ENCODE data around the gene ANXA10. TPM values are rescaled to one million over a fixed set of nuclear protein-coding genes. Genes with fewer than 3 reads are reported as not detected.

Gene ANXA10
- total RNA-seq, result not detected

GRCh38 chr4:168092176-168092712 lies at the start of gene ANXA10:
Gene ANXA10, plus strand, starts transcription at chr4:168092537. Its CDS starts 164 bp downstream, at chr4:168092701.
- DNase-seq (no peak), ATAC-seq (no peak)
- H3K36me3 Mint-ChIP-seq (ENCODE audit: low read depth), result no peaks in the 10 kb centered on the region
- POLR2A ChIA-PET, result no interaction called here
- no peak within 1 kb of the TSS for H3K27ac Mint-ChIP-seq
- CTCF ChIA-PET, result no interaction called here
- H3K9me3 Mint-ChIP-seq (ENCODE audit: insufficient read depth), result no peaks in the 10 kb centered on the region
- no peaks in the 10 kb centered on the region for H3K27me3 Mint-ChIP-seq (ENCODE audit: low read depth)
- no peak within 1 kb of the TSS for H3K4me3 Mint-ChIP-seq
- no peaks in the 10 kb centered on the region for H3K4me1 Mint-ChIP-seq (ENCODE audit: low read depth)

GRCh38 chr4:168045354-168045753 lies 47.0 kb upstream of the ANXA10 start:
- Mint-ChIP-seq H3K36me3 (ENCODE audit: low read depth) (no peaks in the 10 kb centered on the region), H3K27ac (no peak overlapping the region), H3K9me3 (ENCODE audit: insufficient read depth) (no peaks in the 10 kb centered on the region), H3K4me1 (ENCODE audit: low read depth) (no peaks in the 10 kb centered on the region), H3K4me3 (no peak overlapping the region), H3K27me3 (ENCODE audit: low read depth) (no peaks in the 10 kb centered on the region)
- ATAC-seq, result no peak
- DNase-seq, result no peak
- CTCF ChIA-PET, result no interaction called here
- POLR2A ChIA-PET, result no interaction called here

- CTCF ChIA-PET, result no interaction called here
- ATAC-seq (no peak), DNase-seq (no peak)
- H3K27me3 Mint-ChIP-seq (ENCODE audit: low read depth), result no peaks in the 10 kb centered on the region
- H3K27ac Mint-ChIP-seq, result no peak overlapping the region
- H3K4me3 Mint-ChIP-seq, result no peak overlapping the region
- no peaks in the 10 kb centered on the region for H3K9me3 Mint-ChIP-seq (ENCODE audit: insufficient read depth)
- H3K4me1 Mint-ChIP-seq (ENCODE audit: low read depth), result no peaks in the 10 kb centered on the region
- POLR2A ChIA-PET, result no interaction called here
- H3K36me3 Mint-ChIP-seq (ENCODE audit: low read depth), result no peaks in the 10 kb centered on the region
Observed at GRCh38 chr4:168050002-168050401, 42.3 kb upstream of the ANXA10 start.

- Mint-ChIP-seq H3K4me1 (ENCODE audit: low read depth) (no peaks in the 10 kb centered on the region), H3K36me3 (ENCODE audit: low read depth) (no peaks in the 10 kb centered on the region), H3K27me3 (ENCODE audit: low read depth) (no peaks in the 10 kb centered on the region), H3K9me3 (ENCODE audit: insufficient read depth) (no peaks in the 10 kb centered on the region), H3K27ac (no peak overlapping the region), H3K4me3 (no peak overlapping the region)
- CTCF ChIA-PET, result no interaction called here
- ATAC-seq (no peak), DNase-seq (no peak)
- POLR2A ChIA-PET, result no interaction called here
Observed at GRCh38 chr4:168051526-168051925, 40.8 kb upstream of the ANXA10 start.

- ChIA-PET CTCF (no interaction called here), POLR2A (no interaction called here)
- Mint-ChIP-seq H3K27me3 (ENCODE audit: low read depth) (no peaks in the 10 kb centered on the region), H3K9me3 (ENCODE audit: insufficient read depth) (no peaks in the 10 kb centered on the region), H3K36me3 (ENCODE audit: low read depth) (no peaks in the 10 kb centered on the region), H3K4me3 (no peak overlapping the region), H3K4me1 (ENCODE audit: low read depth) (no peaks in the 10 kb centered on the region), H3K27ac (no peak overlapping the region)
- no peak for DNase-seq
- no peak for ATAC-seq
Observed at GRCh38 chr4:168057412-168057811, 34.9 kb upstream of the ANXA10 start.

- CTCF ChIA-PET, result no interaction called here
- DNase-seq, result no peak
- Mint-ChIP-seq H3K27me3 (ENCODE audit: low read depth) (no peaks in the 10 kb centered on the region), H3K9me3 (ENCODE audit: insufficient read depth) (no peaks in the 10 kb centered on the region), H3K4me3 (no peak overlapping the region), H3K27ac (no peak overlapping the region), H3K4me1 (ENCODE audit: low read depth) (no peaks in the 10 kb centered on the region), H3K36me3 (ENCODE audit: low read depth) (no peaks in the 10 kb centered on the region)
- no peak for ATAC-seq
- POLR2A ChIA-PET, result no interaction called here
Observed at GRCh38 chr4:168059251-168059650, 33.1 kb upstream of the ANXA10 start.

GRCh38 chr4:168063031-168063430 lies 29.3 kb upstream of the ANXA10 start:
- POLR2A ChIA-PET, result no interaction called here
- no peaks in the 10 kb centered on the region for H3K36me3 Mint-ChIP-seq (ENCODE audit: low read depth)
- ATAC-seq (no peak), DNase-seq (no peak)
- H3K9me3 Mint-ChIP-seq (ENCODE audit: insufficient read depth), result no peaks in the 10 kb centered on the region
- no peak overlapping the region for H3K27ac Mint-ChIP-seq
- H3K4me1 Mint-ChIP-seq (ENCODE audit: low read depth), result no peaks in the 10 kb centered on the region
- H3K4me3 Mint-ChIP-seq, result no peak overlapping the region
- CTCF ChIA-PET, result no interaction called here
- H3K27me3 Mint-ChIP-seq (ENCODE audit: low read depth), result no peaks in the 10 kb centered on the region

GRCh38 chr4:168070903-168071302 lies 21.4 kb upstream of the ANXA10 start:
- ChIA-PET CTCF (no interaction called here), POLR2A (no interaction called here)
- no peak for DNase-seq
- Mint-ChIP-seq H3K4me3 (no peak overlapping the region), H3K27me3 (ENCODE audit: low read depth) (no peaks in the 10 kb centered on the region), H3K27ac (no peak overlapping the region), H3K4me1 (ENCODE audit: low read depth) (no peaks in the 10 kb centered on the region), H3K36me3 (ENCODE audit: low read depth) (no peaks in the 10 kb centered on the region), H3K9me3 (ENCODE audit: insufficient read depth) (no peaks in the 10 kb centered on the region)
- no peak for ATAC-seq

- no peaks in the 10 kb centered on the region for H3K4me1 Mint-ChIP-seq (ENCODE audit: low read depth)
- H3K27ac Mint-ChIP-seq, result no peak overlapping the region
- H3K36me3 Mint-ChIP-seq (ENCODE audit: low read depth), result no peaks in the 10 kb centered on the region
- no peak for DNase-seq
- POLR2A ChIA-PET, result no interaction called here
- H3K27me3 Mint-ChIP-seq (ENCODE audit: low read depth), result no peaks in the 10 kb centered on the region
- ATAC-seq, result no peak
- CTCF ChIA-PET, result no interaction called here
- H3K9me3 Mint-ChIP-seq (ENCODE audit: insufficient read depth), result no peaks in the 10 kb centered on the region
- no peak overlapping the region for H3K4me3 Mint-ChIP-seq
Observed at GRCh38 chr4:168071304-168071703, 21.0 kb upstream of the ANXA10 start.

- H3K36me3 Mint-ChIP-seq (ENCODE audit: low read depth), result no peaks in the 10 kb centered on the region
- no peak for DNase-seq
- POLR2A ChIA-PET, result no interaction called here
- no peak overlapping the region for H3K4me3 Mint-ChIP-seq
- H3K27me3 Mint-ChIP-seq (ENCODE audit: low read depth), result no peaks in the 10 kb centered on the region
- no peak overlapping the region for H3K27ac Mint-ChIP-seq
- no peaks in the 10 kb centered on the region for H3K9me3 Mint-ChIP-seq (ENCODE audit: insufficient read depth)
- ATAC-seq, result no peak
- CTCF ChIA-PET, result interaction anchor here (1.3 to 1.7 kb wide), 2 partner anchors 14 to 80 kb away, joined by 3 to 4 read pairs; no protein-coding TSS in a partner anchor
- H3K4me1 Mint-ChIP-seq (ENCODE audit: low read depth), result no peaks in the 10 kb centered on the region
Observed at GRCh38 chr4:168074861-168075260, 17.5 kb upstream of the ANXA10 start.

- no peaks in the 10 kb centered on the region for H3K9me3 Mint-ChIP-seq (ENCODE audit: insufficient read depth)
- H3K4me1 Mint-ChIP-seq (ENCODE audit: low read depth), result no peaks in the 10 kb centered on the region
- no peaks in the 10 kb centered on the region for H3K27me3 Mint-ChIP-seq (ENCODE audit: low read depth)
- H3K36me3 Mint-ChIP-seq (ENCODE audit: low read depth), result no peaks in the 10 kb centered on the region
- CTCF ChIA-PET, result no interaction called here
- DNase-seq, result peak; percentile 56
- POLR2A ChIA-PET, result no interaction called here
- H3K27ac Mint-ChIP-seq, result no peak overlapping the region
- no peak for ATAC-seq
- no peak overlapping the region for H3K4me3 Mint-ChIP-seq
Observed at GRCh38 chr4:168076989-168077725, 15.2 kb upstream of the ANXA10 start.

GRCh38 chr4:168077726-168078239 lies 14.6 kb upstream of the ANXA10 start:
- no peaks in the 10 kb centered on the region for H3K9me3 Mint-ChIP-seq (ENCODE audit: insufficient read depth)
- H3K27ac Mint-ChIP-seq, result no peak overlapping the region
- H3K4me3 Mint-ChIP-seq, result no peak overlapping the region
- POLR2A ChIA-PET, result no interaction called here
- no peak for DNase-seq
- CTCF ChIA-PET, result no interaction called here
- no peaks in the 10 kb centered on the region for H3K27me3 Mint-ChIP-seq (ENCODE audit: low read depth)
- H3K36me3 Mint-ChIP-seq (ENCODE audit: low read depth), result no peaks in the 10 kb centered on the region
- no peaks in the 10 kb centered on the region for H3K4me1 Mint-ChIP-seq (ENCODE audit: low read depth)
- ATAC-seq, result no peak

GRCh38 chr4:168082379-168082778 lies 10.0 kb upstream of the ANXA10 start:
- ChIA-PET CTCF (interaction anchor here (1.1 kb wide), 1 partner anchor 72 kb away, joined by 4 read pairs; no protein-coding TSS in a partner anchor), POLR2A (no interaction called here)
- no peak overlapping the region for H3K27ac Mint-ChIP-seq
- H3K4me3 Mint-ChIP-seq, result no peak overlapping the region
- DNase-seq (no peak), ATAC-seq (no peak)
- no peaks in the 10 kb centered on the region for H3K9me3 Mint-ChIP-seq (ENCODE audit: insufficient read depth)
- H3K36me3 Mint-ChIP-seq (ENCODE audit: low read depth), result no peaks in the 10 kb centered on the region
- H3K27me3 Mint-ChIP-seq (ENCODE audit: low read depth), result no peaks in the 10 kb centered on the region
- H3K4me1 Mint-ChIP-seq (ENCODE audit: low read depth), result no peaks in the 10 kb centered on the region

Data from activated CD8-positive, alpha-beta T cell treated with anti-CD3 and anti-CD28 coated beads, Interleukin-2, amount 10 ng/mL, durations not matched to agents 7 days and 5 days (primary cell).